Urinary bladder (tissue), 4 donors: ENCODE measurements around the gene RAMP1. TPM values are rescaled to one million over a fixed set of nuclear protein-coding genes. Genes with fewer than 3 reads are reported as not detected.
A peak's percentile ranks its signal among the peaks of the same experiment; 100 is the strongest.
"Not testable (repeated sequence)": the region's sequence is repeated elsewhere in the genome, so short reads cannot be mapped to it uniquely, and the experiment has no call there.

Experiments
- DNase-seq: peaks from one replicate; pipeline ENCODE4 v3.0.0-alpha.2; 2015; ENCODE audit errors: extremely low spot score
- H3K27ac ChIP-seq: one replicate; pipeline ENCODE4 v1.5.1; 2013; ENCODE audit warnings: low read depth, mild to moderate bottlenecking, moderate library complexity
- H3K36me3 ChIP-seq: one replicate; pipeline ENCODE4 v1.6.1; 2013; ENCODE audit warnings: mild to moderate bottlenecking, moderate library complexity; ENCODE audit not compliant: insufficient read depth
- H3K4me1 ChIP-seq: one replicate; pipeline ENCODE4 v1.6.1; 2013; ENCODE audit warnings: mild to moderate bottlenecking, moderate library complexity; ENCODE audit not compliant: insufficient read depth
- H3K4me3 ChIP-seq: one replicate; pipeline ENCODE4 v1.5.1; 2013; ENCODE audit warnings: low read depth, low read length
- WGBS: extraction: QIAGEN DNeasy Blood & Tissue Kit; methylation state at CpG from one replicate; pipeline ENCODE4 v1.1.7; 2013; 5-methylcytosine and 5-hydroxymethylcytosine counted together
- polyA plus RNA-seq: library from polyadenylated mRNA; stranded (reverse); fragments of 200-250 nt; gene quantifications from one replicate; pipeline ENCODE4 v1.2.3, GENCODE V29; 2013
- total RNA-seq: library from RNA; depleted of rRNA; stranded (reverse); fragments of >200 nt; gene quantifications from one replicate; pipeline ENCODE4 v1.2.3, GENCODE V29; 2014
- donor health status: healthy with polysubstance abuse.
- donor health status: healthy.

RAMP1 gene
- total and polyA plus RNA-seq, 2 donors, result 13.2 to 185 TPM

DNA sequence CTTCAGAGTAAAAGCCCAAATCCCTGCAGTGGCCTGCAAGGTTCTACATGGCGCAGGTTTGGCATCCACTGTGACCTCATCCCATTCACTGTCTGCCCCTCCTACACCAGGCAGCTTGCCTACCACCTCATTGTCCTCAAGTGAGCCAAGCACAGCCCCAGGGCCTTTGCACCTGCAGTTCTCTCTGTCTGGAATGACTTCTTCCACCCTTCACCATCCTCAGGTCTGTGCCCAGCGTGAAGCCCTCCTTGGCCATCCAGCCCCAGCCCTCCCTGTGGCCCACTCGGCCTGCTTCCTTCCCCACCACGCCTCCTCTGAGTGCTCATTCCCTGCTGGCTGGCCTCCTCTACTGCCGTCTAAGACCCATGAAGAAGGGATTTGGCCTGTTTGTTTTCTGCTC is 74.8 kb downstream of the RAMP1 start:
- DNase-seq, result no peak
- no peaks in the 10 kb centered on the region for H3K36me3 ChIP-seq
- H3K4me1 ChIP-seq, result no peaks in the 10 kb centered on the region
- no peak overlapping the region for H3K27ac ChIP-seq
- no peak overlapping the region for H3K4me3 ChIP-seq
- WGBS, result 93% methylated on average over 5 of the region's 5 CpGs

DNA sequence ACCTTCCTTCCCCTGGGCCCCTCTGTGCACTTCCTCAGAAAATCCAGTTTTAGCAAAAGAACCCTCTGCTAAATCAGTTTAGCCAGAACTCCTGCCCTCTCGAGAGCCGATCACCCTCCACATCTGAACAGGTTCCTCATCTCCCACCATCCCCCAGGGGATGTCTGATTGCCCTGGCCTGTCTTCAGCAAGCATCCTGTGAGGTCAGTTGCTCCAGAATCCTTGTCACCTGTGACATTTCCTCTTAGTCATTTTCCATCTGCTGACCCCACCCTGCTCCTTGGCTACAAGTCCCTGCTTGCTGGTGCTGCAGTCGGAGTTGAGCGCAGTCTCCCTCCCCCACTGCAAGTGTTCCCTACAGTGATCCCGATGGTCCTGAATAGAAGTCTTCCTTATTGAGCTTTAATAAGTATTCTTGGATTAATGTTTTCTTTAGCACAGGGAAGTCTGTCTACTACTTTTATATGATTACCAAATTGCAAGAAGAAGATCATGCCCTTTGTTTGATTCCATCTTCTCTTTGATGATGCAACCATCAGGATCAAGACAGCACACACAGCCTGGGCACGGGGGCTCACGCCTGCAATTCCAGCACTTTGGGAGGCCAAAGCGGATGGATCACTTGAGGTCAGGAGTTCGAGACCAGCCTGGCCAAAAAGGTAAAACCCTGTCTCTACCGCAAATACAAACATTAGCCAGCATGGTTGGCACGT is 76.5 kb downstream of the RAMP1 start:
- no peak overlapping the region for H3K4me3 ChIP-seq
- WGBS, result 76% methylated on average over 11 of the region's 11 CpGs
- H3K36me3 ChIP-seq, result no peaks in the 10 kb centered on the region
- DNase-seq, result no peak
- no peaks in the 10 kb centered on the region for H3K4me1 ChIP-seq
- H3K27ac ChIP-seq, result no peak overlapping the region

DNA sequence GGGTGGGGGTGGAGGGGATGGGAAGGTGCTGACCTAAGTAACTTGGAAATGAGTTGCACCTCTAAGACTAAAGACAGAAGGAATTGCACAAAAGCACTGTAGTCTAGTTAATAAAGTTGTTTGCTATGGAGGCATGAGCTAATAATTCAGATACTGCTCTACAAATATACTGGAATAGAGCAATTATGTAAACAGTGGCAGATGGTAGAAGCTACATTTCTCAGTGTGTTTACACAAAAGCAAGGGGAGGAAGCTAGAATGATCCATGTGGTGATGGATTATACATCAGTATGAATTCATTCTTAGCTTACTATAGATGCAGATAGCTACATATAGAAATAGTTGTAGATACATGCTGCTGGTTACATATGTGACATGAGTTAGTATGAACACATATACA is 79.8 kb downstream of the RAMP1 start:
- H3K27ac ChIP-seq, result no peak overlapping the region
- H3K4me3 ChIP-seq, result no peak overlapping the region
- no peaks in the 10 kb centered on the region for H3K36me3 ChIP-seq
- DNase-seq, result no peak
- H3K4me1 ChIP-seq, result no peaks in the 10 kb centered on the region

DNA sequence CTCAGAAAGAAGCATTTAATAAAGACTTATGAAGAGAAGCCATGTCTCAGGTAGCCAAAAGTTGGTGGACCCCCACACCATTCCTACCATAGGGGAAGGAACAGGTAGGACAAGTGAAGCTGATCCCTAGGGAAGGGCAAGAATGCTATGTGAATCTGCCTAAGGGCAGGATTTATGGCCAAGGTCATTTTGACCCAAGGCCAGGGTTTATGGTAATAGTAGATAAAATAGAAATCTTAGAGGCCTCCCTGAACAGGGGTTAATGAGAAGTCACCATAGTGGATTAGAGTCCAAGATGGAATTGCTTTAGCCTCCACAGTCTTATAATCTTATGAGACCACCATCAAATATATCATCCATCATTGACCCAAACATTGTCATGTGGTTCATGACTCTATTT is 81.4 kb downstream of the RAMP1 start:
- Histone ChIP-seq H3K36me3 (no peaks in the 10 kb centered on the region), H3K4me3 (no peak overlapping the region), H3K27ac (no peak overlapping the region), H3K4me1 (no peaks in the 10 kb centered on the region)
- DNase-seq, result no peak

DNA sequence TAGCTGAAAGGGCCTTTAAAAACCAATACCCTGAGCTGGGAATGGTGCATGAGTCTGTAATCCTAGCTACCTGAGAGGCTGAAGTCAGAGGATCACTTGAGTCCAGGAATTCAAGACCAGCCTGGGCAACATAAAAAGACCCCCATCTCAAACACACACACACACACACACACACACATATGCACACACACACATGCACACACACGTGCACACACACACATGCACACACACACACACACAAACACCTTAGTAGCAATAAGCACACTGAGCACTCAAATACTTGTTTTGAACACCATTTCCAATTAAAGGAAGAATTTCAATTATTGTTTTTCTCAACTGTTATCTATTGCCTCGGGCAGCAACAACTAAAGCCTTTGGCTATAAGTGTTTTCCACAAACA is 81.8 kb downstream of the RAMP1 start:
- DNase-seq, result no peak
- Histone ChIP-seq H3K36me3 (no peaks in the 10 kb centered on the region), H3K4me1 (no peaks in the 10 kb centered on the region), H3K27ac (no peak overlapping the region), H3K4me3 (no peak overlapping the region)
- WGBS, result 49% methylated on average over 2 of the region's 2 CpGs

DNA sequence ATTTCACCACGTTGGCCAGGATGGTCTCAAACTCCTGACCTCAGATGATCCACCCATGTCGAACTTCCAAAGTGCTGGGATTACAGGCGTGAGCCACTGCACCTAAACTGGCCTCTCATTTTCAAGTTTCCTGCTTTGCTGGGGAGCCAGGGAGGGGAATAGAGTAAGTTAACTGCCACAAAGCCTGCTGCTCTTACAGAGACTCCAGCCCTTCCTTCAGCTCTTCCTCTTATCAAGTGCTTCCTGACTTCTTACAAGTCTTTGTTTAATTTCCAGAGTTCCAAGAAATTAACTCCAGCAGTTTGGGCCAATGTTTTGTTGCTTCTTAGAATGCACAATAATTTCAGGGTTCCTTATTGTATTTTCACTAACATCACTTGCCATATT is 83.1 kb downstream of the RAMP1 start:
- no peaks in the 10 kb centered on the region for H3K36me3 ChIP-seq

DNA sequence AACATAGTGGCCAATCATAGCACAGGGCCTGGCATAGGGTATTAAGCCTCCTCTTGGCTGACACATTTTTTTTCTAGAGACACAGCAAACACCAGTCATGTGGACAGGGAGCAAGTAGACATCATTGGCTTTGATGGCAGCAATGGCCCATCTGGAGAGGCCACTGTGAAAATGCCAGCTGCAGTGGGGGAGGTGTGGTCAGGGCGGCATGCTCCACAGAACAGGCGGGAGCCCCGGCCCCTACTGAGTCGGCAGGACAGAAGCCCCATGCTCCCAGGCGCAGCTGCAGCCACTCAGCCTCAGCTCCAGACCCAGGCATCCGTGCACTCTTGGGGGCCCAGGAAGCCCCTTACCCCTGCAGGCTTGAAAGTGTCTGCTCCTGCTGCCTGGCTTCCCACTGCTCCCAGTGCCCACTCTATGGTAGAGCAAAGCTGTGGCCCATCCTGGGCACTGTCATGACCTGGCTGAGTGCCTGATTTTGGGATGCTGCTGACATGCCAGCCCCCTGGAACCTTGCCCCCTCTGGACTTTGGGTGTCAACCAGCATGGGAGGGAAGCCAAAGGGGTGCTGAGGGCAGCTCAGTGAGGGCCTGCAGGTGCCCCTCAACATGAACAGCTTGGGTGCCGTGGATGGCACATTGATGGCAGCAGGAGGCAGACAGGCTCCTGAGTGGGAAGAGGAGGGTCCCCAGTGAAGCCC is 84.1 kb downstream of the RAMP1 start:
- H3K27ac ChIP-seq, result no peak overlapping the region
- no peak overlapping the region for H3K4me3 ChIP-seq
- WGBS, result 89% methylated on average over 7 of the region's 7 CpGs
- H3K4me1 ChIP-seq, result no peaks in the 10 kb centered on the region
- H3K36me3 ChIP-seq, result no peaks in the 10 kb centered on the region
- DNase-seq, result no peak

More for the DNA sequence above, 83.1 kb downstream of the RAMP1 start:
- Histone ChIP-seq H3K27ac (no peak overlapping the region), H3K4me3 (no peak overlapping the region), H3K4me1 (no peaks in the 10 kb centered on the region)
- no peak for DNase-seq
- 42% methylated on average over 3 of the region's 3 CpGs for WGBS

DNA sequence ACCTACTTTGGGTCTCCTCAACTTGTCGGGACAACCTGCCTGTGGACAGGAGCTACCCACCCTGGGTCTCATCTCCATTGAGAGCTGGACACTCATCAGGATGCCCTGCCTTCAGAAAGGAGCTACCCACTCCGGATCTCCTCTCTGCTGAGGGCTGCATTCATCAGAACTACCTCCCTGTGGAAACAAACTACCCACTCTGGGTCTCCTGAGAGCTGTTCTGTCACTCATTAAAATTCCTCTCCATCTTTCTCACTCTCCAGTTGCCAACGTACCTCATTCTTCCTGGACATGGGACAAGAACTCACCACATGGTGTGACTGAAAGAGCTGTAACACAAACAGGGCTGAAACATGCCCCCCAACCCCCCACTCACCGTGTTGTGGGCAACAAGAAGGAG is 84.9 kb downstream of the RAMP1 start:
- WGBS, result 89% methylated on average over 4 of the region's 4 CpGs
- DNase-seq, result no peak
- no peaks in the 10 kb centered on the region for H3K36me3 ChIP-seq
- H3K27ac ChIP-seq, result no peak overlapping the region
- H3K4me3 ChIP-seq, result no peak overlapping the region
- no peaks in the 10 kb centered on the region for H3K4me1 ChIP-seq

DNA sequence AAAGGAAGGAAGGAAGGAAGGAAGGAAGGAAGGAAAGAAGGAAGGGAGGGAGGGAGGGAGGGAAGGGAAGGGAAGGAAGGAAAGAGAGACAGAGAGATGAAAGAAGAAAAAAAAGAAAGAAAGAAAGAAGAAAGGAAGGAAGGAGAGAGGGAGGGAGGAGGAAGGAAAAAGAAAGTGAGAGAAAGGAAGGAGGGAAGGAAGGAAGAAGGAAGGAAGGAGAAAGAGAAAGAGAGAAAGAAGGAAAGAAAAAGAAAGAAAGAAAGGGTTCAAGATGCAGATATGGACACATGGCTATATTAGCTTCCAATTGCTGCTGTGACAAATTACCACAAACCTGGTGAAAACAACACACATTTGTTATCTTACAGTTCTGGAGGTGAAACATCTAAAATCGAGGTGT is 87.0 kb downstream of the RAMP1 start:
- Histone ChIP-seq H3K36me3 (no peaks in the 10 kb centered on the region), H3K27ac (no peak overlapping the region), H3K4me3 (no peak overlapping the region), H3K4me1 (no peaks in the 10 kb centered on the region)
- no peak for DNase-seq
- 52% methylated on average over 1 of the region's 1 CpG for WGBS

DNA sequence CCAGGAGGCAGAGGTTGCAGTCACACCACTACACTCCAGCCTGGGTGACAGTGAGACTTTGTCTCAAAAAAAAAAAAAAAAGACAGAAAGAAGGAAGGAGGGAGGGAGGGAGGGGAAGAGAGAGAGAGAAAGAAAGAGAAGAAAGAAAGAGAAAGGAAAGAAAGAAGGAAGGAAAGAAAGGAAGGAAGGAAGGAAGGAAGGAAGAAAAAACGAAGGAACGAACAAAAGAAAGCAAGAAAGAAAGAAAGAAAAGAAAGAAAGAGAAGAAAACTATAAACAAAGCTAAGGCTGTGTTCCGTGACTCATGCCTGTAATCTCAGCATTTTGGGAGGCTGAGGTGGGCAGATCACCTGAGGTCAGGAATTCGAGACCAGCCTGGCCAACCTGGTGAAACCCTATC is 91.9 kb downstream of the RAMP1 start:
- DNase-seq, H3K36me3 ChIP-seq, H3K4me3 ChIP-seq, H3K27ac ChIP-seq, H3K4me1 ChIP-seq: not testable (repeated sequence)
- 82% methylated on average over 4 of the region's 4 CpGs for WGBS

DNA sequence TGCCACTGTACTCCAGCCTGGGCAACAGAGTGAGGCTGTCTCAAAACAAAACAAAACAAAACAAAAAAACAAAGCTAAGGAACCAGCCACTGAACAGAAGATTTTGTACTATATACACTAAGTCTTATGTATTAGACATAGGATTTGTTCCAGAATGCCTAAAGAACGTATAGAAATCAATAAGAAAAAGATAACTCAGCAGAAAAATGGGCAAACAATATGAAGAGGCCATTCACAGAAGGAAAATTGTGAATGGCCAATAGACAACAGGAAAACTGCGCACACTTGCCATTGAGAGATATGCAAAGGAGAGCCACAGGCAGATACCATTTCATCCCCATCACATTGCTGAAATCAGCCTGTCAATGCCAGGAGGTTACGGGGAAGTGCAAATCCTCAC is 92.5 kb downstream of the RAMP1 start:
- H3K4me1 ChIP-seq, result peaks cover 3% of the 10 kb centered on the region
- no peak for DNase-seq
- no peak overlapping the region for H3K27ac ChIP-seq
- no peak overlapping the region for H3K4me3 ChIP-seq
- H3K36me3 ChIP-seq, result no peaks in the 10 kb centered on the region
- WGBS, result 79% methylated on average over 3 of the region's 3 CpGs

DNA sequence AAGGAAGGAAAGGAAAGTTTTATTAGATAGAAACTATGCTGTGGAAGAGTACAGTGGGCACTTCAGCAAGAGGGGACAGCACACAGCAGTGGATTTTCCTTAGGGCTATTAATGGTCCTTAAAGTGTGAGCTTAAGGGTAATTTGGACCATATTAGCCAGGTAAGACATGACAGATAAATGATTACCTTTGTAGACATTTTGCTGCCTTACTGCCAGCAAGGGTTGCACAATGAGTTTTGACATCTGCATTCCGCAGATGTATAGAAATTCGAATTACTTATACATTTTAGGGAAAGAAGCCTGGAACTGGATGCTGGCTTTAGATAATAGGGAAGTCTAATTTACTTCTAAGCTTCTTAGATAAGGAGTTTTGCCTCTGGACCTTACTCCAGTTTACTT is 93.4 kb downstream of the RAMP1 start:
- WGBS, result 63% methylated on average over 2 of the region's 2 CpGs
- H3K4me3 ChIP-seq, result no peak overlapping the region
- no peak for DNase-seq
- H3K36me3 ChIP-seq, result no peaks in the 10 kb centered on the region
- H3K27ac ChIP-seq, result no peak overlapping the region
- peaks cover 3% of the 10 kb centered on the region for H3K4me1 ChIP-seq

DNA sequence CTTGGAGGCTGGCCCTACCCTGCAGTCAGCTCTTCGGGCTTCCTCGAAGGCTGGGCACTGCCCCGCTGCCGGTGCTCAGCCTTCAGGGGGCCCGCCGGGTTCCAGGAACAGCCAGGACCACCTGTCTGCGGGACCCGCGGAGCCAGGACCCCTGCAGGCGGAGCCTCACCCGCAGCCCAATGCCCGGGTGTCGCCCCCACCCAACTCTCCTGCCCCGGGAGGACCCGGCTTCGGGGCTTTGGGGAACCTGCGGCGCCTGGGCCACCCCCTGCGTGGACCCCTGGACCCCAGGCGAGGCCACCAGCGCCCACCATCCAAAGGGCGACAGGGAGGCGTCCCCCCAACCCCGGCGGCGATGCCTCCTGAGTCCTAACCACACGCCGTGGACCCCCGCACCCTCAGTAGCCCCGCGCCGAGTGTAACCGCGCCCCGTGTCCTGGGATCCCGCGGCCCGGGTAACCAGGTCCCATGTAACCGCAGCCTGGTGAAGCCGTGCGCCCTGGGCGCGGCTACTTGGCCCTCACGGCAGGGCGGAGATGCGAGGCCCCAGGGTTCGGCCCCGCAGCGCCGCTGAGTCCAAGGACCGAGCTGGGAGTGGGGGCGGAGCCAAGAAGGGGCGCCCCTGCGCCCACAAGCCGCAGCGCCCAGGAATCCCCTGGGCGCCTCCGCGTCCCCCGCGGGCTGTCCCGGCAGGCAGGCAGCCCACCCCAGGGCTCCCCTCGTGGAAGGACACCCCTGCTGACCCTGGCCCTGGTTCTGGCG is 96.4 kb downstream of the RAMP1 start:
- no peak overlapping the region for H3K27ac ChIP-seq
- peaks cover 3% of the 10 kb centered on the region for H3K4me1 ChIP-seq
- DNase-seq, result no peak
- peak overlapping the region; percentile 4 for H3K4me3 ChIP-seq
- H3K36me3 ChIP-seq, result no peaks in the 10 kb centered on the region
- 11% methylated on average over 64 of the region's 64 CpGs for WGBS

DNA sequence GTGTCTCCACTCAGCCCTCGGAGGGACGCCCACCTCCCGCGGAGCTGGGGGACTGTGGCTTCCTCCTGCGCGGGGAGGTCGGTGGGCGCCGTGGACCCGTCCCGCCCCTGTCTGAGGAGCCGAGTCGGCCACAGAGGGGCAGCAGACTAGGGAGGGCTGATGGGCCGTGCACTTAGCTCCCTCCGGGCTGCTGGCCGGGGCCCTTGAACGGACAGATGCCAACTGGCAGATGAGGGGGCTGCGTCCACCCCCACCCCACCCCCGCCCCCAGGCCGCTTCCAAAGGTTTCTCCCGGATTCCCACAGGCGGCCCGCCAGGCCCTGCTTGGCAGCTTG is 96.9 kb downstream of the RAMP1 start:
- no peaks in the 10 kb centered on the region for H3K36me3 ChIP-seq
- no peak overlapping the region for H3K27ac ChIP-seq
- H3K4me3 ChIP-seq, result no peak overlapping the region
- 15% methylated on average over 23 of the region's 23 CpGs for WGBS
- DNase-seq, result no peak
- peaks cover 3% of the 10 kb centered on the region for H3K4me1 ChIP-seq
